Common myeloid progenitor, CD34-positive (primary cell): ENCODE data around the gene KCNIP4.

ENCODE experiments used
- CTCF ChIA-PET: fragments of 350-600 bp; sonication (Branson Sonifier 250); formaldehyde crosslinking; loops from one replicate; lab custom pipeline; 2021; ENCODE audit warnings: antibody characterized with exemption; lab: Charles Lee
- POLR2A ChIA-PET: fragments of 350-600 bp; sonication (Branson Sonifier 250); formaldehyde crosslinking; loops from one replicate; lab custom pipeline; 2021; ENCODE audit warnings: antibody characterized with exemption; lab: Charles Lee
- DNase-seq, 3 donors: peaks; one replicate each; pipeline versions ENCODE4 v3.0.0 to v3.0.0-alpha.2; 2013
- H3K27ac ChIP-seq, 2 experiments: 1 replicate in 1 of 2; 2 replicates in 1 of 2; pipeline ENCODE4 v1.7.0; 2013; ENCODE audit warnings: inconsistent platforms in 2 of 2, low read length in 2 of 2, mild to moderate bottlenecking in 2 of 2, low read depth in 1 of 2, moderate library complexity in 1 of 2; ENCODE audit not compliant: severe bottlenecking in 2 of 2, insufficient read depth in 1 of 2, poor library complexity in 1 of 2
- H3K27me3 ChIP-seq, 5 experiments: replicated peaks in 2 of 5; 1 replicate in 3 of 5; 2 replicates in 2 of 5; pipeline versions ENCODE4 v1.6.1 to v1.7.0; 2013; ENCODE audit warnings: low read length in 4 of 5, mild to moderate bottlenecking in 2 of 5, moderate library complexity in 2 of 5, inconsistent platforms in 1 of 5; ENCODE audit not compliant: insufficient read depth in 5 of 5, control insufficient read depth in 4 of 5
- H3K36me3 ChIP-seq, 4 experiments: 1 replicate in 2 of 4; 2 replicates in 2 of 4; pipeline versions ENCODE4 v1.6.1 to v1.7.0; 2013; ENCODE audit warnings: low read length in 3 of 4, control low read depth in 1 of 4, mild to moderate bottlenecking in 1 of 4; ENCODE audit not compliant: control insufficient read depth in 4 of 4, insufficient read depth in 4 of 4
- H3K4me1 ChIP-seq, 4 experiments: 1 replicate in 3 of 4; 2 replicates in 1 of 4; pipeline versions ENCODE4 v1.6.1 to v1.7.1; 2013; ENCODE audit warnings: low read length in 3 of 4, mild to moderate bottlenecking in 3 of 4, control low read depth in 1 of 4, inconsistent platforms in 1 of 4, moderate library complexity in 1 of 4; ENCODE audit not compliant: control insufficient read depth in 4 of 4, insufficient read depth in 4 of 4; ENCODE audit errors: control extremely low read depth in 1 of 4
- H3K4me3 ChIP-seq, 7 experiments: 1 replicate in 4 of 7; 2 replicates in 3 of 7; pipeline versions ENCODE4 v1.5.1 to v1.7.0; 2013; ENCODE audit warnings: mild to moderate bottlenecking in 7 of 7, low read length in 6 of 7, moderate library complexity in 6 of 7, inconsistent platforms in 2 of 7, low read depth in 2 of 7, control low read depth in 1 of 7; ENCODE audit not compliant: insufficient read depth in 4 of 7, control insufficient read depth in 1 of 7; ENCODE audit errors: extremely low read depth in 1 of 7
- H3K9me3 ChIP-seq, 5 experiments: 1 replicate in 4 of 5; 2 replicates in 1 of 5; pipeline versions ENCODE4 v1.6.1 to v1.7.1; 2013; ENCODE audit warnings: low read length in 4 of 5, mild to moderate bottlenecking in 2 of 5, inconsistent platforms in 1 of 5, low read depth in 1 of 5, moderate library complexity in 1 of 5; ENCODE audit not compliant: control insufficient read depth in 4 of 5, insufficient read depth in 2 of 5; ENCODE audit errors: control extremely low read depth in 1 of 5
- WGBS: methylation state at CpG from one replicate; pipeline ENCODE4 v1.1.5; 2013; ENCODE audit not compliant: insufficient coverage; 5-methylcytosine and 5-hydroxymethylcytosine counted together

Gene KCNIP4

DNA sequence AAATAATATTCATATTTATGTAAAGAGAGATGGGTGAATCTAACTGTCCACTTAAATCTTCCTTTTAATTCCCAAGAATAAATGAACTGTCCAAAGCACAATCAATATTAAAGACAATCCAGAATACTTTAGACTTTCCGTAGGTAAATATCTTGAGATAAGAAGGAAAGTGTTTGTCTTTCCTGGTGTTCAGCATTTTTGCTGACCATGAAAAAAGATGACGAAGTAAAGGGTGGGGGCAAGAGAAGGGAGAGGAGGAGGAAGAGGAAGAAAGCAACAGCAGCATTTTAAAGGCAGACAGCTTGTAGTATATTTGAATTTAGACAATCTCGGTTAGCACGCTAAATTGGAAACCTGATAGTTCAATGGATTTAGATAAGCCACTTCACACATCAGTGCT is 498.2 kb downstream of the KCNIP4 start:
- ChIA-PET CTCF (no interaction called here), POLR2A (no interaction called here)
- Histone ChIP-seq H3K36me3 (no peaks in the 10 kb centered on the region), H3K9me3 (no peaks in the 10 kb centered on the region), H3K4me3 (no peak overlapping the region), H3K27ac (no peak overlapping the region), H3K27me3 (no peaks in the 10 kb centered on the region), H3K4me1 (no peaks in the 10 kb centered on the region)
- no peak for DNase-seq
- 100% methylated on average over 2 of the region's 4 CpGs for WGBS

DNA sequence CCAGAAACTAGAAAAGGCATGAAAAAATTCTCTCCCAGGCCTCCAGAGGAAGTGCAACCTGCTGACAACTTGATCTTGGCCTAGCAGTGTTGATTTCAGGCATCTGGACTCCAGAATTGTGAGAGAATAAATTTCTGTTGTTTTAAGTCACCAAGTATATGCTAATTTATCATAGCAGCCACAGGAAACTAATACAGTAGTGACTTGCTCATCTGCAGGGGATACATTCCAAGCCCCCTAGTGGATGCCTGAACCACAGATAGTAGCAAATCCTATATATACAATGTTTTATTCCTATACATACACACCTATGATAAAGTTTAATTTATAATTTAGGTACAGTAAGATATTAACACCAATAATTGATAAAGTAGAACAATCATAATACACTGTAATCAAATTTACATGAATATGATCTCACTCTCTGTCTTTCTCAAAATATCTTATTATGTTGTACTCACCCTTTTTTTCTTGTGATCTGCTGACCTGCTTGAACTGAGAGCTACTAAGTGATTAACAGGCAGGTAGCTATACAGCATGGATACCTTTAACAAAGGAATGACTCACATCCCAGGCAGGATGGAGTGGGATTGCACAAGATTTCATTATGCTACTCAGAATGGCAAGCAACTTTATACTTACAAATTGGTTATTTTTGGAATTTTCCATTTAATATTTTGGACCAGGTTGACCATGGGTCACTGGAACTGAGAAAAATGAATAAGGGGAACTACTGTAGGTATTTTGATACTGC is 501.1 kb downstream of the KCNIP4 start:
- Histone ChIP-seq H3K4me3 (no peak overlapping the region), H3K27ac (no peak overlapping the region), H3K4me1 (no peaks in the 10 kb centered on the region), H3K27me3 (no peaks in the 10 kb centered on the region), H3K9me3 (no peaks in the 10 kb centered on the region), H3K36me3 (no peaks in the 10 kb centered on the region)
- DNase-seq = no peak
- POLR2A ChIA-PET = no interaction called here
- CTCF ChIA-PET = no interaction called here

DNA sequence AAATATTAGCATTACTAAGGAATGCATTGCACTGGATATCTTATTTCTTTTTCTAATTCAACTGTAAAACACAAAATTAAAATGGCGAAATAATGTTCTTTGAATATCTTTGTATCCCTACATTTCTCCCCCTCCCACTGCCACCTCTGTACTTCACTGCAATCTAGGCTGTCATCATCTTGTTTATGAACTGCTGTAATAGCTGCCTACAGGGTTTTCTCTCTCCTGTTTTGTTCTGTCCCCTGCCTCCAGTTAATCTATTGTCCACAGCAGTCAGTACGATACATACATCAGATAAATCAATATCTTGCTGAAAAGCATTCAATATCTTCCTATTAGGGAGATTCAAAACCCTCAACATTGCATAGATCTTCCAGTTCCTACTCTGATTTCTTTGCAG is 528.4 kb downstream of the KCNIP4 start:
- 89% methylated on average over 2 of the region's 2 CpGs for WGBS
- CTCF ChIA-PET = no interaction called here

DNA sequence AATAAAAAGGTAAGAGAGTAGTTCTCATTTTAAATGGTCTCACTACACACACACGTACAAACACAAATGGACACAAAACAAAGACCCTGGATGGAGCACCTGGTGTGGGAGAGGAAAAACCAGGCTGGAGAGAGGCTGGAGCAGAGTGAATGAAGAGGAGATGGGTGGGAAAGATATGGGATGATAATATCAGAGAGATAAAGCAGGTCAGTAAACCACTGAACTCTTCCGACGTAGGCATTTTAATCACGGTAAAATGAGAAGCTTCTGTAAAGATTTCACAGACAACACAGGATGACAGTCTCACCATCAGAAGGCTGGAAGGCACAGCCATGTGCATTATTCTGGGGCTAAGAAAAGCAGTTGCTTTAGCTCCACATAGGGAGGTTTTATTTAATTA is 532.8 kb downstream of the KCNIP4 start:
- H3K27me3 ChIP-seq = no peaks in the 10 kb centered on the region
- POLR2A ChIA-PET = no interaction called here
- H3K9me3 ChIP-seq = no peaks in the 10 kb centered on the region
- 100% methylated on average over 1 of the region's 4 CpGs for WGBS
- no peaks in the 10 kb centered on the region for H3K4me1 ChIP-seq
- no peak overlapping the region for H3K27ac ChIP-seq
- CTCF ChIA-PET = interaction anchor here (0.7 kb wide), 1 partner anchor 18 kb away, joined by 3 read pairs; no protein-coding TSS in a partner anchor
- H3K4me3 ChIP-seq = no peak overlapping the region
- no peak for DNase-seq
- H3K36me3 ChIP-seq = no peaks in the 10 kb centered on the region

More for the DNA sequence above, 528.4 kb downstream of the KCNIP4 start:
- Histone ChIP-seq H3K27ac (no peak overlapping the region), H3K27me3 (no peaks in the 10 kb centered on the region), H3K36me3 (no peaks in the 10 kb centered on the region), H3K4me1 (no peaks in the 10 kb centered on the region), H3K4me3 (no peak overlapping the region), H3K9me3 (no peaks in the 10 kb centered on the region)
- no peak for DNase-seq
- POLR2A ChIA-PET = no interaction called here

DNA sequence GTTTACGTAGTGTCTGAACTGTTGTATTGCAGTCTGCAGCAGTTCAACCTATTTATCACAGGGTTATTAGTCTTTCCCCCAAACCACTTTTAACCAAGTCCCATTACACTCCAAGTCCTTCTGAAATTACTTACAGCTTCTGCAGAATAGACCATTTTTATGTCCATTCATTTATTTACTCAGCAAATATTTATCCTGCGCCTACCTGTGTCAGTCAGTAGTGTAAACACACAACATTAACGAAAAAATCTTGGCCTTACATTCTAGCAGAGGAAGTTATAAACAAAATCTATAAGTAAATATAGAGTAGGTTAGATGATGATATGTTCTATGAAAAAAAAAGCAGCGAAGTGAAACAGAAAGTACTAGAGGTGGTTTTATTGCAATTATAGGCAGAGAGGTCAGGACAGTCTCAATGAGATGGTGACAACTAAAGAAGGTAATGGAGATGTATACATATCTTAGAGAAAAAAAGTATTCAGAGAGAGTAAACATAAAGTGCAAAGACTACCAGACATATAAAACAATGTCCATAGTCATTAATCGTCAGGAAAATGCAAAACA is 534.7 kb downstream of the KCNIP4 start:
- no peaks in the 10 kb centered on the region for H3K9me3 ChIP-seq
- H3K27ac ChIP-seq = no peak overlapping the region
- no peak for DNase-seq
- H3K4me3 ChIP-seq = no peak overlapping the region
- no peaks in the 10 kb centered on the region for H3K4me1 ChIP-seq
- no peaks in the 10 kb centered on the region for H3K27me3 ChIP-seq
- POLR2A ChIA-PET = no interaction called here
- WGBS = 92% methylated on average over 1 of the region's 5 CpGs
- CTCF ChIA-PET = no interaction called here
- no peaks in the 10 kb centered on the region for H3K36me3 ChIP-seq

DNA sequence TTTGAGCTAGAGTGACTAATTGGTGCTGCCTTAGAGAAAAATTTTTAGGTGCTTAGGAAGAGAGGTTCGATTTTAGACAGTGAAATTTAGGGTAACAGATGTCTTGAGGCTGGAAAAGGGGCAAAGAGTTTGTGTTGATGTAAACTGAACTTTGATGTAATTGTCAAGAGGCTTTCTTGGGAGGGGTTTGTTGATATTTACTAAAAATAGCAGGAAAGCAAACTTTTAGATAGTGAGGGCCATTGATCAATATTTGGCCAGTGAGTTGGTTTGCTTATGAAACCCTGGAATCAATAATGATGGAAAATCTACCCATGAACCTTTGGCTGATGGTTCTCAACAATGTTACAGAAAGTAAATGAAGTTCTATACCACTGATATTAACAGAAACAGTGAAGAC is 537.5 kb downstream of the KCNIP4 start:
- Histone ChIP-seq H3K9me3 (no peaks in the 10 kb centered on the region), H3K4me1 (no peaks in the 10 kb centered on the region), H3K36me3 (no peaks in the 10 kb centered on the region), H3K4me3 (no peak overlapping the region), H3K27ac (no peak overlapping the region), H3K27me3 (no peaks in the 10 kb centered on the region)
- POLR2A ChIA-PET = no interaction called here
- no peak for DNase-seq
- CTCF ChIA-PET = no interaction called here
- 35% methylated on average over 1 of the region's 1 CpG for WGBS

DNA sequence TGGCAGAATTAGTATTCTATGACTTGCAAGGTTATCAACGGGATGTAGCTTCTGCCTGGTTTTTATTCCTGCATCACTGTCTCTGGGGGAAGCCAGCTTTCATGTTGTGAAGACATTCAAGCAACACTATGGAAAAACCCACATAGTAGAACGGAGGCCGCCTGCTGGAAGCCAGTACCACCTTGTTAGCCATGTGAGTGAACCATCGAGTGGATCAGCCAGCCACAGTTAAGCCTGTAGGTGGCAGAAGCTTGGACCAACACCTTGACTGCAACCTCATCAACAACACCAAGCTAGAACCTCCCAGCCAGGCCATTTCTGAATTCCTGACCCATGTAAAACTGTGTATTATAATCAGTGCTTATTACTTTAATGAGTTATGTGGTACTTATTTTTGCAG is 538.2 kb downstream of the KCNIP4 start:
- no peak for DNase-seq
- ChIA-PET POLR2A (no interaction called here), CTCF (no interaction called here)
- H3K27ac ChIP-seq = no peak overlapping the region
- H3K4me3 ChIP-seq = no peak overlapping the region
- H3K36me3 ChIP-seq = no peaks in the 10 kb centered on the region
- H3K27me3 ChIP-seq = no peaks in the 10 kb centered on the region
- 96% methylated on average over 4 of the region's 4 CpGs for WGBS
- H3K4me1 ChIP-seq = no peaks in the 10 kb centered on the region
- H3K9me3 ChIP-seq = no peaks in the 10 kb centered on the region
